Sigmoid colon (tissue), 7 donors: ENCODE results near the gene DUSP14. TPM values are rescaled to one million over a fixed set of nuclear protein-coding genes. Genes with fewer than 3 reads are reported as not detected.

ENCODE experiments used
- DNase-seq: peaks from one replicate; pipeline ENCODE4 v3.0.0-alpha.2; 2019
- H3K27ac ChIP-seq, 4 donors: fragments of 200-600 bp; sonication (generic); one replicate each; pipeline ENCODE4 v1.5.1; 2016 to 2019; ENCODE audit warnings: mild to moderate bottlenecking in 1 of 4
- H3K27me3 ChIP-seq, 3 donors: fragments of 200-600 bp; sonication (generic); one replicate each; pipeline ENCODE4 v1.5.1; 2019; ENCODE audit warnings: mild to moderate bottlenecking in 1 of 3
- H3K36me3 ChIP-seq, 4 donors: fragments of 200-600 bp; sonication (generic); one replicate each; pipeline ENCODE4 v1.5.1; 2016 to 2019
- H3K4me1 ChIP-seq, 4 donors: fragments of 200-600 bp; sonication (generic); one replicate each; pipeline ENCODE4 v1.5.1; 2017 to 2019
- H3K4me3 ChIP-seq, 4 donors: fragments of 200-600 bp; sonication (generic); one replicate each; pipeline ENCODE4 v1.5.1; 2017 to 2019; ENCODE audit warnings: mild to moderate bottlenecking in 2 of 4, moderate library complexity in 1 of 4
- H3K9me3 ChIP-seq, 4 donors: fragments of 200-600 bp in 3 of 4; sonication (generic) in 3 of 4; one replicate each; pipeline versions ENCODE4 v1.5.1 to v1.6.1; 2013 to 2019
- EP300 ChIP-seq, 4 donors: sonication (generic); formaldehyde crosslinking; IDR thresholded peaks; one replicate each; pipeline ENCODE4 v1.6.1; 2017; ENCODE audit warnings: antibody characterized with exemption in 4 of 4
- POLR2A ChIP-seq, 2 donors: fragments of 450-650 bp; IDR thresholded peaks; one replicate each; pipeline ENCODE4 v1.6.1; 2016; ENCODE audit warnings: antibody characterized with exemption in 2 of 2, mild to moderate bottlenecking in 2 of 2, moderate library complexity in 2 of 2
- POLR2AphosphoS5 ChIP-seq, 4 donors: sonication (generic); formaldehyde crosslinking; IDR thresholded peaks; one replicate each; pipeline ENCODE4 v1.6.1; 2017; ENCODE audit warnings: antibody characterized with exemption in 4 of 4
- WGBS, 2 donors: extraction: QIAGEN DNeasy Blood & Tissue Kit; methylation state at CpG; one replicate each; pipeline ENCODE4 v1.1.7; 2013; 5-methylcytosine and 5-hydroxymethylcytosine counted together
- intact Hi-C: fragments of 100-400 bp; cut with DNase I; formaldehyde crosslinking; loops from one replicate; pipeline ENCODE4 v1.15.1; 2023
- polyA plus RNA-seq, 3 donors: library from polyadenylated mRNA; stranded (reverse); fragments of 200-250 nt; gene quantifications; one replicate each; pipeline ENCODE4 v1.2.3, GENCODE V29; 2013
- total RNA-seq, 4 donors: library from RNA; depleted of rRNA; stranded (reverse); fragments of >200 nt; gene quantifications; one replicate each; pipeline ENCODE4 v1.1.0, GENCODE V29; 2016
- TF ChIP-seq, protein P1 (sequence below), 4 experiments: fragments of 450-650 bp in 3 of 4; fragments of 200-600 bp in 1 of 4; IDR thresholded peaks; one replicate each; pipeline ENCODE4 v1.5.1; 2016 to 2019; ENCODE audit warnings: antibody characterized with exemption in 4 of 4, mild to moderate bottlenecking in 3 of 4, moderate library complexity in 2 of 4
- donor health status: healthy with polysubstance abuse.
- donor health status: Bipolar disorder and iron deficiency.
- donor health status: healthy.

The DUSP14 gene
- total and polyA plus RNA-seq, 7 donors = 1.2 to 25.2 (median 18.5) TPM

DNA sequence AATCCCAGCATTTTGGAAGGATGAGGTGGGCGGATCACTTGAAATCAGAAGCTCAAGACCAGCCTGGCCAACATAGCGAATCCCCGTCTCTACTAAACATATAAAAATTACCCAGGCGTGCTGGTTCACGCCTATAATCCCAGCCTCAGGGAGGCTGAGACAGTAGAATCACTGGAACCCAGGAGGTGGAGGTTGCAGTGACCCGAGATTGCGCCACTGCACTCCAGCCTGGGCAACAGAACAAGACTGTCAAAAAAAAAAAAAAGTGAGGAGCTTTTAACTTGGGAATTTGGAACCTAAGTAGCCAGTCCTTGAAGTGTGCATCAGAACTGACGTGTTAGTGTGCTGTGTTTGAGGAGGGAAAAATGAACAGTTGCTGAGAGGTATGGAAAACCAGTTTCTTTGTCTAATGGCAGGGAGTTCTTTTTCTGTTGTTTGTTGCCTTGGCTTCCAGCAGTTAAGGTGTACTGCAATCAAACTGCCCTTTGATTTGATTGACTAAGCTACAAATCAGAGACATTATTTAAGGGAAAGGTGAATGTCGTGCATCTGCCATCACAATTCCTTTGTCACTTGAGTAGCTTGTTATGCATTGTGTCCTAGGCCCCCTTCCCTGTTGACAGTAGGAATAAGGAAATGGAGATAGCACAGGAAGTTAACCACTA, 8.6 kb upstream of the DUSP14 start:
- DNase-seq = no peak
- intact Hi-C loops = no loop called here
- no peak overlapping the region for H3K4me3 ChIP-seq
- peaks cover 14 to 37% (median 14%) of the 10 kb centered on the region in 4 donors for H3K36me3 ChIP-seq
- no peak overlapping the region for H3K27ac ChIP-seq
- H3K4me1 ChIP-seq = peaks cover 0 to 16% (median 10%) of the 10 kb centered on the region in 4 donors
- no peak for TF ChIP-seq POLR2AphosphoS5 (IDR thresholded peaks at IDR 0.05)
- WGBS, 2 donors = 92 to 94% methylated on average over 9 of the region's 9 CpGs
- H3K9me3 ChIP-seq = no peaks in the 10 kb centered on the region
- no peaks in the 10 kb centered on the region for H3K27me3 ChIP-seq

DNA sequence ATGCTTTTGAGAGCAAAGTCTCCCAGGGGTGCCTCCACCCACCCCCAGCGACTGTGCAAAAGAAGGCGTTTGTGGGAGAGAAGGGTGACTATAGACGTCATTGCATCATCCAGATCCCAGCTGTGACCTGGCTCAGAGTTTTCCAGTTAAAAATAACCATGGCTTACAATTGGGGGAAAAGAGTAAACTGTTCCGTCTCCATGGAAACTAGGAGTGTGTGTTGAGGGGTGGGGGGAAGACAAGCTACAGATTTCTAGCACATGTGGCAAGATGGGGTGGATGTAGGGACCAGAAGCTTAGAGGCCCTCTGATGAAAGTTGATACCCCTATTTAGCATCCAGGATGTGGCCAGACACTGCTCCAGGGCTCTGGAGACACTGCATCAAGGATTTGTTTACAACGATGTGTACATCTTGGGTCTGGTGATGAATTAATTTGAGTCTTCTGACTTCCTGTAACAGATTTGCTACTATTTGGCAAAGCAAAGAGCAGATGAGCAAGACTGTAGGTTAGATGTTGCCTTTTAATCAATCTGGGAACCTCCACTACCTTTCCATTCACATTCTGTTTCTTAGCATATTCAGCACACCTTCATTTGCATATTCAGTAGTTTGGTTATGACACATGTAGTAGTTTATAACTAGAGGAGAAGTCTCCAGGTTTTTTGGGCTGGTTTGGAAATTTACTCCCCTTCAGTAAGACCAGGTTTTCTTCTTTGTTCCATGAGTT, 6.2 kb upstream of the DUSP14 start:
- peaks cover 0 to 19% (median 15%) of the 10 kb centered on the region in 4 donors for H3K4me1 ChIP-seq
- no peaks in the 10 kb centered on the region for H3K27me3 ChIP-seq
- H3K9me3 ChIP-seq = no peaks in the 10 kb centered on the region
- 68 to 82% methylated on average over 5 of the region's 5 CpGs for WGBS, 2 donors
- peak overlapping the region in 2 of 4 donors; percentile 23 to 24 for H3K27ac ChIP-seq
- no peak overlapping the region for H3K4me3 ChIP-seq
- H3K36me3 ChIP-seq = peaks cover 0 to 14% (median 2%) of the 10 kb centered on the region in 4 donors
- TF ChIP-seq POLR2A (IDR thresholded peaks at IDR 0.05) = no peak
- TF ChIP-seq POLR2AphosphoS5 (IDR thresholded peaks at IDR 0.05) = peak in 1 of 4 donors; percentile 9
- DNase-seq = peak; percentile 70
- intact Hi-C loops = no loop called here

DNA sequence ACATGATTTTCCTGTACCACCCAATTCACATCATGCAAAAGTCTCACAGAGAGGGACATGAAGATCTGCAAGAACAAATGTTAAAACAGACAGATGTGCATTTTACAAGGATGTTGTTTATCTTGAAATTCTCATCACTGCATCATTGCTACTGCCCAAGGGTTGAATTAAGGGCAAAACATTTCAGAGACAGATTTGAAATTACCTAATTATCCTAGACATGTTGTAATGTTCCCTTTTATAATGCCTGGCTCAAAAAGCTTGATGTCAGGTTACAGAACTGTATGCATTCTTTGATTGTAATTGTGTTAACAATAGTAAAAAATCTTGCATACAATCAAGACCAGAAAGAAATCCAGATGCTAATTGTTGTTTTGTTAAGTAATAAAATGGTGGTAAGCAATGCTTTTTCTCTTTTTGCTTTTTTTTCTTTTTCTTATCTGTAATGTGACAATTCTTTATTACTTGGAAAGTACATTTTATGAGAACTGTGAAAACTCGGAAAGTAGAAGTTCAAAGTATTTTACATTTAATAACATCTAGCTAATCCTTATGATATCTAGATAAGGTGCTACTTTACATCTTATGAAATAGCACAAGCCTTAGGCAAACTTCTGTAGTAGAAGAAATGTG, 3.6 kb upstream of the DUSP14 start:
- TF ChIP-seq POLR2AphosphoS5 (IDR thresholded peaks at IDR 0.05) = no peak
- TF ChIP-seq POLR2A (IDR thresholded peaks at IDR 0.05) = no peak
- TF ChIP-seq EP300 (IDR thresholded peaks at IDR 0.05) = no peak
- TF ChIP-seq, protein P1, sequence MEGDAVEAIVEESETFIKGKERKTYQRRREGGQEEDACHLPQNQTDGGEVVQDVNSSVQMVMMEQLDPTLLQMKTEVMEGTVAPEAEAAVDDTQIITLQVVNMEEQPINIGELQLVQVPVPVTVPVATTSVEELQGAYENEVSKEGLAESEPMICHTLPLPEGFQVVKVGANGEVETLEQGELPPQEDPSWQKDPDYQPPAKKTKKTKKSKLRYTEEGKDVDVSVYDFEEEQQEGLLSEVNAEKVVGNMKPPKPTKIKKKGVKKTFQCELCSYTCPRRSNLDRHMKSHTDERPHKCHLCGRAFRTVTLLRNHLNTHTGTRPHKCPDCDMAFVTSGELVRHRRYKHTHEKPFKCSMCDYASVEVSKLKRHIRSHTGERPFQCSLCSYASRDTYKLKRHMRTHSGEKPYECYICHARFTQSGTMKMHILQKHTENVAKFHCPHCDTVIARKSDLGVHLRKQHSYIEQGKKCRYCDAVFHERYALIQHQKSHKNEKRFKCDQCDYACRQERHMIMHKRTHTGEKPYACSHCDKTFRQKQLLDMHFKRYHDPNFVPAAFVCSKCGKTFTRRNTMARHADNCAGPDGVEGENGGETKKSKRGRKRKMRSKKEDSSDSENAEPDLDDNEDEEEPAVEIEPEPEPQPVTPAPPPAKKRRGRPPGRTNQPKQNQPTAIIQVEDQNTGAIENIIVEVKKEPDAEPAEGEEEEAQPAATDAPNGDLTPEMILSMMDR (IDR thresholded peaks at IDR 0.05) = no peak
- Histone ChIP-seq H3K4me1 (peaks cover 0 to 38% (median 25%) of the 10 kb centered on the region in 4 donors), H3K27me3 (no peaks in the 10 kb centered on the region), H3K4me3 (no peak overlapping the region), H3K36me3 (no peaks in the 10 kb centered on the region), H3K9me3 (no peaks in the 10 kb centered on the region), H3K27ac (no peak overlapping the region)
- intact Hi-C loops = no loop called here
- DNase-seq = no peak
- WGBS, 2 donors = 65 to 78% methylated on average over 1 of the region's 1 CpG

DNA sequence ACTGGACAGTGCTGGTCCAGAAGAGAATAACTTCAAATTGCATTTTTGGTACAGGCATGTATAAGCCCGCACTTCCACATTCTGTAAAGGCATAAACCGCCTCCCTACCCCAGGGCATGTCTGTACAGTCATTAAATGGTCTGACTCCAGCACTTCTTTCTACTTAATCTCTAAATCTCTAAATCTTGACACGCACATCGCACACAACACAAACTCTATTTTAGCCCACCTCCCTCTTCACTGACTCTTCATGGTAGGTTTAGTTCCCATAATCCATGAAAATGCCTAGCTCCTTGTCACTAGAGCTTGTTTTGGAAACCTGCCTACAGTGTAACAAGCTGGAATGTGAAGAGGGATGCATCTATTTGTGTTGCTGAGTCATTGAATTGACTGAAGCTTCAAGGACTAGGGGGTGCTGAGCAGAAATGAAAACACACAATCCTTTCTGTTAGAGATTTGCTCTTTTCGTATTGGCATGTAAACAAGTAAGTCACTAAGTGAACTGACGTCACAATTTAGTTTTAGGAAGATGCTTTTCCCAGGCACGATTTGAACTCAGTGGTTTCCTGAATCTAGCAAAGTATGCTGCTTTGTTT, 1.6 kb upstream of the DUSP14 start:
- peaks cover 0 to 53% (median 42%) of the 10 kb centered on the region in 4 donors for H3K4me1 ChIP-seq
- intact Hi-C loops = loop anchor here (2.0 kb wide), 2 partner anchors 81 to 129 kb away; partner anchors contain the start of genes ACACA and TADA2A
- TF ChIP-seq POLR2A (IDR thresholded peaks at IDR 0.05) (no peak), POLR2AphosphoS5 (IDR thresholded peaks at IDR 0.05) (peak in 1 of 4 donors; percentile 54), EP300 (IDR thresholded peaks at IDR 0.05) (no peak)
- TF ChIP-seq, protein P1 (IDR thresholded peaks at IDR 0.05) = no peak
- 32 to 39% methylated on average over 7 of the region's 7 CpGs for WGBS, 2 donors
- no peaks in the 10 kb centered on the region for H3K36me3 ChIP-seq
- H3K9me3 ChIP-seq = no peaks in the 10 kb centered on the region
- H3K27ac ChIP-seq = peak overlapping the region; percentile 88 to 97 (median 92)
- no peaks in the 10 kb centered on the region for H3K27me3 ChIP-seq
- DNase-seq = no peak
- H3K4me3 ChIP-seq = peak overlapping the region in 3 of 4 donors; percentile 69 to 92 (median 86)

DNA sequence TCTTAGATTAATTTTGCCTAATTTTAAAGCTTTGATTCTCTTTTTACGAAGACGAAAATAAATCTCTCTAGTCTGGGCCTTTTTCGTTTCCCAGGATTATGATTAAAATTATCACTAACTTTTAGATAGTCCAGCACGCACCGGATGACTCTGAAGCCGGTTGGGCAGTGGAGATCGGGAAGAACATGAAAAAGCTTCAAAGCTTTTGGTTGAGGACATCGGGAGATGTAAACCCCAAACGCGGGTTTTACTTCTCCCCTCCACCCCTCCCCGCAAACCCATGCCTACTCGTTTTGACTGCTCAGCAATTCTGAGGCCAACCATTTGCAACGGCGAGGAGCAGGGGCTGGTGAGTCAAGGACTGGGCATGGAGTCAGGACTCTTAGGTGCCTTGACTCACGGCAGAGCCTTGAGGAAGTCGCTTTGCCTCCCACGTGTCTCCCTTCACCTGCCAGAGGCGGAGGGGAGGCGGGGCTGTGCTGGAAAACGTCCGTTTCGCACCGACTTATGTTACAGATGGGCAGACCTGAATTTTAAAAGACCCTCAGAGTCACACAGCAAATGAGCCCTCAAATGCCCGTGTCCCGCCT, 989 bp upstream of the DUSP14 start:
- 2 to 3% methylated on average over 25 of the region's 25 CpGs for WGBS, 2 donors
- peak overlapping the region; percentile 58 to 92 (median 78) for H3K4me3 ChIP-seq
- peak; percentile 92 for DNase-seq
- H3K27ac ChIP-seq = peak overlapping the region; percentile 88 to 97 (median 92)
- H3K4me1 ChIP-seq = peaks cover 0 to 53% (median 41%) of the 10 kb centered on the region in 4 donors
- H3K9me3 ChIP-seq = no peaks in the 10 kb centered on the region
- intact Hi-C loops = loop anchor here (2.0 kb wide), 2 partner anchors 82 to 130 kb away; partner anchors contain the start of genes ACACA and TADA2A
- TF ChIP-seq POLR2AphosphoS5 (IDR thresholded peaks at IDR 0.05) (peak in 3 of 4 donors; percentile 26 to 81 (median 43)), POLR2A (IDR thresholded peaks at IDR 0.05) (no peak)
- H3K36me3 ChIP-seq = no peaks in the 10 kb centered on the region
- no peaks in the 10 kb centered on the region for H3K27me3 ChIP-seq
